CD4-positive, alpha-beta T cell treated with Interleukin-17A for 4 hours (primary cell): ENCODE data around the gene ZPLD1.

Source experiments
- DNase-seq: peaks from one replicate; pipeline ENCODE4 v3.0.0-alpha.2; 2020; ENCODE audit warnings: mixed read lengths

ZPLD1 gene

GRCh38 chr3:102470066-102470465 is 35.3 kb downstream of the ZPLD1 start:
- no peak for DNase-seq

- DNase-seq, result no peak
Measured at GRCh38 chr3:102471001-102471400, 36.2 kb downstream of the ZPLD1 start.

- no peak for DNase-seq
Measured at GRCh38 chr3:102471491-102471890, 36.7 kb downstream of the ZPLD1 start.

DNA sequence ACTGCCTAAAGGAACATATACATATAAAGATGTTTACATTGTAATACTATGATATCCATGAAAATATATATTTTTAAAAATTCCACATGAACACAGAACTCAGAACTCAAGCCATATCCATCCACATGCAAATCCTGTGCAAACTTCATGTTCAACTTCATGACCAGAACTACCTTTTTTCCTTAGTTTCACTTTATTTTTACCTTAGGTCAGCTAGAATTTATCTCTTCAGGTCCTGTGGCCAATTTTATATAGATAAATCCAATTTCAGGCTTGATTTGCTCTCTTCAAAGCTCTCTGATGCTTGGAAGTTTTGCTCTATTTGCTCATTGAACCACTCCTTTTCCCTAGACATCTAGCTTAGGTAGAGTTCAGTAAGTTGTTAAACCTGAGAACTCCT is 38.8 kb downstream of the ZPLD1 start:
- DNase-seq, result no peak

GRCh38 chr3:102474207-102474606 is 39.4 kb downstream of the ZPLD1 start:
- DNase-seq, result no peak

DNA sequence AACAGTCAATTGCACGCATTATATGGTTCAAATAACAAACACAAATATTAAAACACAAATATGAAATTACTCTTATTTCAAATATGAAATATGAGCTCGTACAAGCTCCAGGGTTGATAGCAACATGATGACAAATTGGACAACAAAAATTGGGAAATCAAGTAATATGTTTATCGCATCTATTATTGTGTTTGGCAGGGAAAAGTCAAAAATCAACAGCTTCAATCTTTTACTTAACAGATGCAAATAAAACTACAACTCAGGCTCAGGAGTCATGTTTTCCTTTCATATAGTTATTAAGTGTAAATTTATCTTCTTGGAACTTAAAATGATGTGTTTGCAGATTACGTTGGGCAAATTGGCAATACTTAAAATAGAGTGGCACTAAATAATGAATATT is 41.4 kb downstream of the ZPLD1 start:
- no peak for DNase-seq

DNA sequence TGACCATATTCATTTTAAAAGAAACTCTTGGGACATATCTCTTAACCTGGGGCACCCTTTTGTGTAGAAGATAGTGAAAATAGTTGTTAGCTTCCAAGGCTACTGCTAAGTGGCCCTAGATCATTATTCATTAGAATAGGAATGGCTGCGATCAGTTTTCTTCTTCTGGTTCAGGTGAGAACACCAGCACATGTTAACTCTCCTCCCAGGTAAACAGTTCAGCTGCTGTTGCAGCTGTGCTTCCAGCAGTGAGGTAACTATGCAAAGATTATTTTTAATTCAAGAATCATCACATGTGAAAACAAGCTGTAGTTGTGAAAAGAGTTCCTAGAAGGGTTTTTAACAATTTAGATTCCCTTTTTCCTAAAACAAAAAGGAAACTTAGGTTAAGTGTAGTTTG is 43.3 kb downstream of the ZPLD1 start:
- DNase-seq, result no peak

GRCh38 chr3:102480139-102480538 is 45.3 kb downstream of the ZPLD1 start:
- DNase-seq, result no peak

- DNase-seq, result no peak
Measured at GRCh38 chr3:102481050-102481449, 46.2 kb downstream of the ZPLD1 start.

DNA sequence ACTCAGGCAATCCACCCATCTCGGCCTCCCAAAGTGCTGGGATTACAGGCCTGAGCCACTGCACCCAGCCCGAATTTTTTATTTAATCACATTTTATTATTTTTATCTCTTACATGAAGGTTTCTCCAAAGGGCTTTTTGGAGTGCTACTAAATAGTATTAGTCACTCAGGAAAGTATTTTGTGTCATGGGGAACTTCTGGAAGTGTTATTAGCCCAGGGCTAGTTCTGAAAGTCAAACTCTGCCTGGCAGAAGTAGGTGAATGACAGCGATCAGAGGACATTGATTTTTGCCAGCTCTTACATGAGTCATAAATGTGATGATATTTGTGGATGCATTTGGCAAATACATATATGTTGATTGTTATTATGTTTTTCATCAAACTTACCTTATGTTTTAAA is 48.7 kb downstream of the ZPLD1 start:
- no peak for DNase-seq

GRCh38 chr3:102484363-102484762 is 49.5 kb downstream of the ZPLD1 start:
- no peak for DNase-seq

- DNase-seq, result no peak
Measured at GRCh38 chr3:102485701-102486100, 50.9 kb downstream of the ZPLD1 start.

GRCh38 chr3:102488331-102488730 is 53.5 kb downstream of the ZPLD1 start:
- no peak for DNase-seq

GRCh38 chr3:102492300-102492699 is 57.5 kb downstream of the ZPLD1 start:
- DNase-seq, result no peak

DNA sequence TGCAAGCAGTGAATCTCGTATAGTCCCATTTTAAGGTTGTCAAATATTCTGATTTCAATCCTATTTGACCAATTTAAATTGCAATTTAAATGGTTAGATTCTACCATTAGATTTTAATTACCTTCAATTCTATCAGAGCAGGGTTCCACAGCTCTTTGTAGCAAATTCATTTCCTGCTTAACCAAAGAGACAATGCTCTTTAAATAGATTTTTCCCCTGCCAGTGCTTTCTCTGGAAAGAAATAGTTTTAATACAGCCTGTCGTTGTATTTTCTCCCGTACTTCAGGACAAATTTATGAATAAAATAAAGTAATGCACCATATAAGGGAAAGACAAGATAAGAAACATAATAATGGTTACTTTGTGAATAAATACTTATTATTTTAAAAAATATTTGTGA is 62.8 kb downstream of the ZPLD1 start:
- DNase-seq, result no peak

DNA sequence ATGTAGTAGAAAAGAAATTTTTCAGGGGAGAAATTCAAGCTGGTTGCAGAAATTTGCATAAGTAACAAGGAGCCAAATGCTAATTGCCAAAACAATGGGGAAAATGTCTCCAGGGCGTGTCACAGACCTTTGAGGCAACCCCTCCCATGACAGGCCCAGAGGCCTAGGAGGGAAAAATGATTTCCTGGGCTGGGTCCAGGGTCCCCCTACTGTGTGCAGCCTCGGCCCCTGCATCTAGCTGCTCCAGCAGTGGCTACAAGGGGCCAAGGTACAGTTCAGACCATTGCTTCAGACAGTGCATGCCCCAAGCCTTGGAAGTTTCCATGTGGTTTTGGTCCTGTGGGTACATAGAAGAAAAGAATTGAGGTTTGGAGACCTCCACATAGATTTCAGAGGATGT is 70.7 kb downstream of the ZPLD1 start:
- DNase-seq, result no peak

DNA sequence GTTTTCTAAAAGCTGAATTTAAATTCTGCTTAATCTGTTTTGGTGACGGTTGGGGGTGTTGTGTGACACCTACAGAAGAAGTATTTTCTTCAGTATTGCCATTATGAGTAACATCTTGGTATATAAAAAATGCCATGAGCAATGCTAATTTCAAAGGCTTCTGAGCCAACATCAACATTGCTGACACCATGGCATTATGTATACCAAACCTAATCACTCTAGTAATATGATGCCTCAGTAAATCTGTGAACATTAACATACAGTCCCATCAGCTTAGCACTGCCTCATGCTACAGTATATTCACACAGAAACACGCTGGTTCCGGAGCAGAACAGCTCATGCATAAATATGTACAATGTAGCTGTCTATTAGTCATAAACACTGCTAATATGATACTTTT is 75.8 kb downstream of the ZPLD1 start:
- no peak for DNase-seq

- DNase-seq, result no peak
Measured at GRCh38 chr3:102511168-102511567, 76.4 kb downstream of the ZPLD1 start.

GRCh38 chr3:102511639-102512038 is 76.8 kb downstream of the ZPLD1 start:
- DNase-seq, result no peak

- DNase-seq, result no peak
Measured at GRCh38 chr3:102512734-102513504, 78.1 kb downstream of the ZPLD1 start.

GRCh38 chr3:102514241-102514640 is 79.4 kb downstream of the ZPLD1 start:
- DNase-seq, result no peak

DNA sequence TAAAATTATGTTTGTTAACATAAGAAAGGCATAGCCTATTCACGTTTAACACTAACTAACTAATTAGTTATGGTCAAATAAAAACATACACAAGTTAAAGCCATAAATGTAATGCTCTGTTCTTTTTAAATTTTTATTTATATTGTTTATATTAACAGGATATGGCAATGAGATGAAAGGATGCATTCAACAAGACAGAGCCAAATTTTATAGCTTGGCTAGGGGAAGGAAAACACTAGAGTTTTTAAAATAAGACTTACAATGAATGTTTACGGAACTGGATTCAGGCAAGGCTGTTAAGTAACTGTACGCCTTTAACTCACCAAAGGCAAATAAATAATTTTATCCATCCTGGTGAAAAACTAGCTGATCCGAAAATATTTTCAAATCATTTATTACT is 86.4 kb downstream of the ZPLD1 start:
- DNase-seq, result no peak

DNA sequence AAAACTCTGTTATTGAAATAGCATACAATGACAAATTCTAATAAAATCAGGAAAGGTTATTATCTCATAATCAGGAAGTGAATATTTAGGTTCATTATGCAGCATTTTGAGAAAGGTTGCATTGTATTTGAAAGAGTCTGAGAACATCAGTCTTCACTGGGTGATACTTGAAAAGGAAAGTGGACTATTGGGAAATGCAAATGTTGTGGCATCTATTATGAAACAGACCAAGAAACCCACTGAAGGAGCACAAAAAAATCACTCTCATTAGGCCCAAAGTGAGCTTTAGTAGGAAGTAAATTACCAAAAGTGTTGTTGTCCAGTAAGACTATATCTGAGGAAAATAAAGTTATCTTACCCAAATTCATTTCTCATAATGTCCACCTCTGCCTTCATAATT is 90.8 kb downstream of the ZPLD1 start:
- DNase-seq, result no peak

DNA sequence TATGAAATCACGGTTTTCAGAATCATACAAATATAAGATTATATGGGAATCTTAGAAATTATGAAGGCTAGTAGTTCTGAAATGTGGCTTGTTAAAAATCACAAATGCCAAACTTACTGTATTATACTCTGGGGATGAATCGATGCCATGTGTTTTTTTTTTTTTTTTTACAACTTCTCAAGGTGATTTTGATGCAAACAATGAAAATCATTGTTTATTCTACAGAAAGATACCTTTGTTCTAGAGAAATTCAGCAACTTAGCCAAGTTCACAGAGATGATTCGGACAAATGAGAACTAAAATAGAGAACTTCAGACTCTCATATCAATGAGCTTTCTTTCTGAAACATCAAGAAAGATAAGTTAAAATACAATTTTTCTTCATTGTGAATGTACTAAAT is 92.0 kb downstream of the ZPLD1 start:
- no peak for DNase-seq

DNA sequence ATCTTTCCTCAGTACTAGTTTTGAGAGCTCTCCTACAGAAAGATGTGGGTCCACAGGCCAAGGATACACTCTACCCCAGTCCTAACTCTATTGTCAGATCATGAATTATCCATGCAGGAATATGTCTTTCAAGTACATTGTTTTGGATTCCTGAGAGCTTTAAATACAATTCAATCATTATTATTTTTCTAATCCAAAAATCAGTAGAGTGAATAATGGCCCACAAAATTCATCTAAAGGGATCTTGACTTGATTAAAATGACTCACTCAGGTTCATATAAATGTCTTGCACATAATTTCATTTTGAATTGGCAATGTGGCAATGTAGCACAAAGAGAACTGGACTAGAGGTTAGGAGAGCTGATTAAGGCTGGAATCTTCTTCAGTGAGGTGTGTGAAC is 93.9 kb downstream of the ZPLD1 start:
- no peak for DNase-seq
